Dendritic cell treated with granulocyte-macrophage colony-stimulating factor and Interleukin-4, amounts not matched to agents 40 ng/mL and 50 ng/mL, for 4 days (primary cell): ENCODE data around the gene STX16.

Source experiments
- H3K27ac Mint-ChIP-seq: one replicate; pipeline ENCODE4 v1.8.0; 2022; ENCODE audit warnings: mild to moderate bottlenecking, mixed read lengths
- H3K27me3 Mint-ChIP-seq: one replicate; pipeline ENCODE4 v1.8.0; 2022; ENCODE audit warnings: mild to moderate bottlenecking, mixed read lengths
- H3K36me3 Mint-ChIP-seq: one replicate; pipeline ENCODE4 v1.8.0; 2022; ENCODE audit warnings: low read depth, mixed read lengths
- H3K4me1 Mint-ChIP-seq: one replicate; pipeline ENCODE4 v1.8.0; 2022; ENCODE audit warnings: low read depth, mixed read lengths
- H3K4me3 Mint-ChIP-seq: one replicate; pipeline ENCODE4 v1.8.0; 2022; ENCODE audit warnings: mild to moderate bottlenecking, moderate library complexity, mixed read lengths
- H3K9me3 Mint-ChIP-seq: one replicate; pipeline ENCODE4 v1.8.0; 2022; ENCODE audit warnings: mixed read lengths
- intact Hi-C: fragments of 100-400 bp; cut with micrococcal nuclease; formaldehyde crosslinking; loops from one replicate; pipeline ENCODE4 v1.15.0; 2022

The STX16 gene

GRCh38 chr20:58711266-58712051, 60.4 kb downstream of the STX16 start:
- H3K27ac Mint-ChIP-seq = no peak overlapping the region
- H3K4me1 Mint-ChIP-seq = no peaks in the 10 kb centered on the region
- H3K9me3 Mint-ChIP-seq = no peaks in the 10 kb centered on the region
- peaks cover 83% of the 10 kb centered on the region for H3K36me3 Mint-ChIP-seq
- intact Hi-C loops = no loop called here
- no peak overlapping the region for H3K4me3 Mint-ChIP-seq
- H3K27me3 Mint-ChIP-seq = no peaks in the 10 kb centered on the region

GRCh38 chr20:58712151-58712791, 61.2 kb downstream of the STX16 start:
- Mint-ChIP-seq H3K27me3 (no peaks in the 10 kb centered on the region), H3K4me3 (no peak overlapping the region), H3K36me3 (peaks cover 83% of the 10 kb centered on the region), H3K9me3 (no peaks in the 10 kb centered on the region), H3K4me1 (no peaks in the 10 kb centered on the region), H3K27ac (no peak overlapping the region)
- intact Hi-C loops = no loop called here

GRCh38 chr20:58712806-58713731, 62.0 kb downstream of the STX16 start:
- Mint-ChIP-seq H3K9me3 (no peaks in the 10 kb centered on the region), H3K36me3 (peaks cover 81% of the 10 kb centered on the region), H3K27me3 (no peaks in the 10 kb centered on the region), H3K27ac (no peak overlapping the region), H3K4me1 (no peaks in the 10 kb centered on the region), H3K4me3 (no peak overlapping the region)
- intact Hi-C loops = no loop called here

DNA sequence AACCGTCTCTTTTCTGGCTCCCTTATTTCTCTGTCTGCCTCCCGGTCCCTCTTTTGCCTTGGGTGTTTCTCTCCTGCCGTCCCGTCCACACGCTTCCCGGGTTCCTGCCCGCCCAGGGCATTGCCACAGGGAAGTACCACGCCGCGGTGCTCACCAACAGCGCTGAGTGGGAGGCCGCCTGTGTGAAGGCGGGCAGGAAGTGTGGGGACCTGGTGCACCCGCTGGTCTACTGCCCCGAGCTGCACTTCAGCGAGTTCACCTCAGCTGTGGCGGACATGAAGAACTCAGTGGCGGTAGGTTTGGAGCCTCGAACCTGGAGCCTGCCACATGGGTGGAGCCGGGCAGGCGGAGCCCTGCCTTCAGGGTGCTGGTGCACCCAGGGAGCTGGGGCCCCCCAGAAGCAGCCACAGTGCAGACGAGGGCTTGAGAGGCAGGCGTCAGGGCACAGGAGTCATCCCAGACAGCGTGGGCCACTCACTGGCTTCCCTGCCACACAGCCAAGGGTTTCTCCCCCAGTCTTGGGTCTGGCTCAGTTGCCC, 62.8 kb downstream of the STX16 start:
- Mint-ChIP-seq H3K27ac (no peak overlapping the region), H3K36me3 (peaks cover 73% of the 10 kb centered on the region), H3K27me3 (no peaks in the 10 kb centered on the region), H3K4me3 (no peak overlapping the region), H3K4me1 (no peaks in the 10 kb centered on the region), H3K9me3 (no peaks in the 10 kb centered on the region)
- intact Hi-C loops = no loop called here

DNA sequence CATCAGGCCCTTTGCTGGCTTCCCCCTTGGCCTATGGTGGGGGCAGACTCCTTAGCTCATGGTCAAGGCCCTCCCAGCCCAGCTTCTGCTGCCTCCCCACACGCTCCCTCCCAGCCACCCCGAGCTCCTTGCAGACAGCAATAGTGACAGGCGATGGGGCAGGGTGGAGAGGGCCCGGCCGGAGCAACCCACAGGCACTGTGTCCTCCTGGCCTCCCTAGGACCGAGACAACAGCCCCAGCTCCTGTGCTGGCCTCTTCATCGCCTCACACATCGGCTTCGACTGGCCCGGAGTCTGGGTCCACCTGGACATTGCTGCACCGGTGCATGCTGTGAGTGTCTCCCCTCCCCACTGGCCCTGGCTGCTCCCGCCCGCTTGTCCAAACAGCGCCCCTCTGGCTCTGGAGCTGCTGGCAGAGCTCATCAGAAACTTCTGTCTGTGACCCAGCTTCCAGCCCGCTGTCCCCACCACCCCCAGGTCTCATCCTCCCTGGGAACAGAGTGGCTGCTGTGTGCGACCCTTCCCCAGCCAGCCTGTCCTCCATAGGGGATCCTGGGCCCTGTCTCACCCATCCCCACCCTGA, 63.3 kb downstream of the STX16 start:
- intact Hi-C loops = no loop called here
- Mint-ChIP-seq H3K9me3 (no peaks in the 10 kb centered on the region), H3K27me3 (no peaks in the 10 kb centered on the region), H3K27ac (peak overlapping the region; percentile 42), H3K36me3 (peaks cover 67% of the 10 kb centered on the region), H3K4me3 (no peak overlapping the region), H3K4me1 (no peaks in the 10 kb centered on the region)

GRCh38 chr20:58714923-58715351, 63.9 kb downstream of the STX16 start:
- no peak overlapping the region for H3K4me3 Mint-ChIP-seq
- no peaks in the 10 kb centered on the region for H3K9me3 Mint-ChIP-seq
- H3K27me3 Mint-ChIP-seq = no peaks in the 10 kb centered on the region
- H3K27ac Mint-ChIP-seq = peak overlapping the region; percentile 42
- no peaks in the 10 kb centered on the region for H3K4me1 Mint-ChIP-seq
- intact Hi-C loops = no loop called here
- H3K36me3 Mint-ChIP-seq = peaks cover 62% of the 10 kb centered on the region

GRCh38 chr20:58715391-58715800, 64.3 kb downstream of the STX16 start:
- no peaks in the 10 kb centered on the region for H3K9me3 Mint-ChIP-seq
- H3K4me3 Mint-ChIP-seq = no peak overlapping the region
- H3K27ac Mint-ChIP-seq = no peak overlapping the region
- H3K27me3 Mint-ChIP-seq = no peaks in the 10 kb centered on the region
- H3K36me3 Mint-ChIP-seq = peaks cover 58% of the 10 kb centered on the region
- no peaks in the 10 kb centered on the region for H3K4me1 Mint-ChIP-seq
- intact Hi-C loops = no loop called here

GRCh38 chr20:58715801-58716475, 64.9 kb downstream of the STX16 start:
- Mint-ChIP-seq H3K9me3 (no peaks in the 10 kb centered on the region), H3K4me1 (no peaks in the 10 kb centered on the region), H3K27ac (no peak overlapping the region), H3K36me3 (peaks cover 53% of the 10 kb centered on the region), H3K27me3 (peaks cover 4% of the 10 kb centered on the region), H3K4me3 (no peak overlapping the region)
- intact Hi-C loops = no loop called here

GRCh38 chr20:58716476-58717277, 65.6 kb downstream of the STX16 start:
- H3K9me3 Mint-ChIP-seq = no peaks in the 10 kb centered on the region
- peaks cover 45% of the 10 kb centered on the region for H3K36me3 Mint-ChIP-seq
- H3K27ac Mint-ChIP-seq = no peak overlapping the region
- H3K4me1 Mint-ChIP-seq = peaks cover 7% of the 10 kb centered on the region
- peaks cover 7% of the 10 kb centered on the region for H3K27me3 Mint-ChIP-seq
- no peak overlapping the region for H3K4me3 Mint-ChIP-seq
- intact Hi-C loops = no loop called here

DNA sequence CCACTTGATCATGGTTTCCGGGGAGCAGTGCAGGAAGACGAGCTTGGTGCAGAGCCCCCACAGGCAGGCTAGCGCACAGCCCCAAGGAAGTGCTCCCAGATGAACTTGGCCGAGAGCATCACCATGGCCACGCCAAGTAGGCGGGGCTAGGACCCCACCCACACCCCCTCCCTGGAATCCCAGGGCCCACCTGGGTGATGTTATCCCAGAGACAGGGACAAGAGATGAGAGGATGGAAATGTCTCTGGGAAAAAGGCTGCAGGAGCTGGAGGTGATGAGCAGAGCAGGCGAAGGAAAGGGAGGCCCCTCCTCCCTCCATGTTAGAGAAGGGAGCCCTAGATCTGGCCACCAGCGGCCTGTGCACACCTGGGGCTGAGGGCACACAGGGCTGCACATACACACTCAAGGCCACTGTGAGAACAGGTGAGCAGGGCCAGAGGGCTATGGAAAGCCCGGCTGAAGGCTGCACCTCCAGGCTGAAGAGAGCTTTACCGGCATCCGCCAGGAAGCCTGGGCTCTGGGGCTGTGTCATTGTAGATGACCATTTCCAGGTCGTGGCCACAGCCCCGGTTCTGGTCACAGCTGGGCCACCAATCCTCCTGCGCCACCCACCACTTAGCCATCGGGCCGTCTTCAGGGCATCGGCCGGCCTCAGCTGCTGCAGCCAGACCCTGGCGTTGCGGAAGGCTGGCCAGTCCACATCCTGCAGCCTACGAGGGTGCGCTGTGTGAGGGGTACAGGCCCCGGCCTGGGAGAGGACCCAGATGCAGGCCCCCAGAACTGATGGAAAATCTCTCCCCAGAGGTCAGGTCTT, 66.4 kb downstream of the STX16 start:
- peaks cover 15% of the 10 kb centered on the region for H3K4me1 Mint-ChIP-seq
- H3K36me3 Mint-ChIP-seq = peaks cover 37% of the 10 kb centered on the region

GRCh38 chr20:58718121-58718563, 67.1 kb downstream of the STX16 start:
- Mint-ChIP-seq H3K27ac (no peak overlapping the region), H3K4me3 (no peak overlapping the region), H3K9me3 (no peaks in the 10 kb centered on the region), H3K27me3 (peaks cover 17% of the 10 kb centered on the region), H3K4me1 (peaks cover 21% of the 10 kb centered on the region), H3K36me3 (peaks cover 31% of the 10 kb centered on the region)
- intact Hi-C loops = no loop called here

More for the DNA sequence above, 66.4 kb downstream of the STX16 start:
- H3K4me3 Mint-ChIP-seq = no peak overlapping the region
- H3K9me3 Mint-ChIP-seq = no peaks in the 10 kb centered on the region
- H3K27ac Mint-ChIP-seq = no peak overlapping the region
- peaks cover 11% of the 10 kb centered on the region for H3K27me3 Mint-ChIP-seq
- intact Hi-C loops = no loop called here

DNA sequence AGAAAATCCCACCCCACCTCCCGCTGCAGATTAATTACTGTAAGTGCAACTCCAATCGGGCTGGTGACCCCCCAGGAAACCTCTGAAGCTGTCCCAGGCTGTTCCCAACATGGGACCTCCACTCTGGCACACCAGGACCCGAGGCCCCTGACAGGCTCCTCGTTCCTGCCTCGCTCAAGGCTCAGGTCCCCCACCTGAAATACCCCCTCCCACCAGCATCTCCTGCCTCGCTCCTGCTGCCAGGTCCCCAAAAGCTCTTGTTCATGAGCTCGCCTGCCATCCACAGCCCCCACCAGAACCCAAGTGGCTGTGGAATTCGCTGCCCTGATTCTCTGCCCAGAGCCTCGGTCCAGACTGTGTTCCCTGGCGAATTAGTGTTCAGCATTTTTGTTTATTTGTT, 67.6 kb downstream of the STX16 start:
- no peak overlapping the region for H3K4me3 Mint-ChIP-seq
- H3K27ac Mint-ChIP-seq = no peak overlapping the region
- H3K36me3 Mint-ChIP-seq = peaks cover 26% of the 10 kb centered on the region
- H3K4me1 Mint-ChIP-seq = peaks cover 21% of the 10 kb centered on the region
- H3K27me3 Mint-ChIP-seq = peaks cover 23% of the 10 kb centered on the region
- intact Hi-C loops = no loop called here
- no peaks in the 10 kb centered on the region for H3K9me3 Mint-ChIP-seq
